Stimulated activated CD4-positive, alpha-beta T cell treated with anti-CD3 and anti-CD28 coated beads, TNF-alpha, amount 100 ng/mL, for 24 hours (primary cell): Measurements from ENCODE around the gene B4GALT1.

Experiments used
- DNase-seq, 3 experiments: peaks; one replicate each; pipeline ENCODE4 v3.0.0-alpha.2; 2020; ENCODE audit warnings: low read depth in 3 of 3

Gene B4GALT1

GRCh38 chr9:33124751-33125381, 42.3 kb downstream of the B4GALT1 start:
- DNase-seq: no peak

- DNase-seq: no peak
Observed at GRCh38 chr9:33124046-33124445, 43.1 kb downstream of the B4GALT1 start.

GRCh38 chr9:33123407-33124031, 43.6 kb downstream of the B4GALT1 start:
- no peak for DNase-seq

GRCh38 chr9:33120620-33121019, 46.5 kb downstream of the B4GALT1 start:
- no peak for DNase-seq

GRCh38 chr9:33117796-33118195, 49.3 kb downstream of the B4GALT1 start:
- DNase-seq: no peak

GRCh38 chr9:33117306-33117705, 49.8 kb downstream of the B4GALT1 start:
- DNase-seq: no peak

GRCh38 chr9:33116860-33117259, 50.3 kb downstream of the B4GALT1 start:
- DNase-seq: no peak

GRCh38 chr9:33114746-33115145, 52.4 kb downstream of the B4GALT1 start:
- DNase-seq: no peak

- DNase-seq: no peak
Observed at GRCh38 chr9:33113799-33114547, 53.2 kb downstream of the B4GALT1 start.

GRCh38 chr9:33112094-33112493, 55.0 kb downstream of the B4GALT1 start:
- DNase-seq: no peak

GRCh38 chr9:33111631-33112030, 55.5 kb downstream of the B4GALT1 start:
- no peak for DNase-seq

- no peak for DNase-seq
Observed at GRCh38 chr9:33110686-33111085, 56.5 kb downstream of the B4GALT1 start.

- DNase-seq: no peak
Observed at GRCh38 chr9:33109850-33110595, 57.1 kb downstream of the B4GALT1 start.

- no peak for DNase-seq
Observed at GRCh38 chr9:33109097-33109496, 58.0 kb downstream of the B4GALT1 start.

GRCh38 chr9:33108472-33108871, 58.7 kb downstream of the B4GALT1 start:
- no peak for DNase-seq

GRCh38 chr9:33107762-33108161, 59.4 kb downstream of the B4GALT1 start:
- DNase-seq: no peak

- no peak for DNase-seq
Observed at GRCh38 chr9:33106827-33107621, 60.1 kb downstream of the B4GALT1 start.

- no peak for DNase-seq
Observed at GRCh38 chr9:33106372-33106771, 60.8 kb downstream of the B4GALT1 start.

- no peak for DNase-seq
Observed at GRCh38 chr9:33105959-33106358, 61.2 kb downstream of the B4GALT1 start.

GRCh38 chr9:33105504-33105903, 61.6 kb downstream of the B4GALT1 start:
- no peak for DNase-seq

GRCh38 chr9:33104401-33104800, 62.7 kb downstream of the B4GALT1 start:
- no peak for DNase-seq
